IMR-90 (cell line): ENCODE results near the gene C4orf17. TPM values are rescaled to one million over a fixed set of nuclear protein-coding genes. Genes with fewer than 3 reads are reported as not detected.

ENCODE experiments used
- ATAC-seq: fragments of 200-7000 bp; cut with Tn5 transposase; 2 replicates; pipeline ENCODE4 v1.9.1; 2020; ENCODE audit warnings: low read depth, mild to moderate bottlenecking, moderate library complexity
- BruUV-seq: library from RNA; stranded (reverse); fragments of 400-500 nt; replicated peaks from 2 replicates; lab custom pipeline; 2021; lab: Mats Ljungman, UMichigan
- CTCF ChIA-PET: fragments of 300-600 bp; formaldehyde crosslinking; extraction: SDS; loops from one replicate; lab custom pipeline; 2021; ENCODE audit warnings: antibody characterized with exemption; lab: Yijun Ruan, JAX
- POLR2A ChIA-PET: fragments of 300-600 bp; sonication (Branson Sonifier 250); formaldehyde crosslinking; loops from one replicate; lab custom pipeline; 2022; ENCODE audit warnings: antibody characterized with exemption; ENCODE audit not compliant: unreplicated experiment; lab: Charles Lee
- DNase-seq: peaks from one replicate; pipeline ENCODE4 v3.0.0; 2013
- H2AFZ ChIP-seq: replicated peaks from 2 replicates; pipeline ENCODE3; 2013; ENCODE audit warnings: low read length, mild to moderate bottlenecking; ENCODE audit not compliant: poor library complexity
- H2AK5ac ChIP-seq: 2 replicates; pipeline ENCODE4 v1.6.1; 2013; ENCODE audit warnings: low read depth, low read length, inconsistent platforms
- H2AK9ac ChIP-seq: replicated peaks from 2 replicates; pipeline ENCODE3; 2013; ENCODE audit warnings: mild to moderate bottlenecking, low read depth, low read length, moderate library complexity; ENCODE audit not compliant: poor library complexity
- H2BK120ac ChIP-seq: 2 replicates; pipeline ENCODE4 v1.6.1; 2013; ENCODE audit warnings: low read depth, low read length, inconsistent platforms
- H2BK15ac ChIP-seq: 3 replicates; pipeline ENCODE4 v1.6.1; 2013; ENCODE audit warnings: low read depth, low read length, inconsistent platforms
- H2BK20ac ChIP-seq: 2 replicates; pipeline ENCODE4 v1.6.1; 2013; ENCODE audit warnings: low read depth, mild to moderate bottlenecking, inconsistent platforms, low read length, moderate library complexity
- H2BK5ac ChIP-seq: 2 replicates; pipeline ENCODE4 v1.6.1; 2013; ENCODE audit warnings: mild to moderate bottlenecking, low read depth, low read length, inconsistent platforms; ENCODE audit not compliant: poor library complexity, severe bottlenecking
- H3K14ac ChIP-seq: replicated peaks from 2 replicates; pipeline ENCODE4 v1.6.1; 2013; ENCODE audit warnings: low read depth, low read length, inconsistent platforms
- H3K18ac ChIP-seq: 2 replicates; pipeline ENCODE4 v1.6.1; 2013; ENCODE audit warnings: low read depth, low read length, control low read depth
- H3K23ac ChIP-seq: 2 replicates; pipeline ENCODE4 v1.6.1; 2013; ENCODE audit warnings: low read depth, low read length, inconsistent platforms
- H3K27ac ChIP-seq: 2 replicates; pipeline ENCODE4 v1.5.1; 2013; ENCODE audit warnings: mild to moderate bottlenecking, control low read depth, low read length; ENCODE audit not compliant: insufficient read depth
- H3K27me3 ChIP-seq: 2 replicates; pipeline ENCODE4 v1.6.1; 2013; ENCODE audit warnings: low read length; ENCODE audit not compliant: control insufficient read depth, insufficient read depth
- H3K36me3 ChIP-seq: 2 replicates; pipeline ENCODE4 v1.6.1; 2013; ENCODE audit warnings: low read length, mixed read lengths; ENCODE audit not compliant: control insufficient read depth, insufficient read depth
- H3K4ac ChIP-seq: 2 replicates; pipeline ENCODE4 v1.6.1; 2013; ENCODE audit warnings: low read depth, low read length, inconsistent platforms
- H3K4me1 ChIP-seq: 2 replicates; pipeline ENCODE4 v1.6.1; 2013; ENCODE audit warnings: low read length, mixed read lengths; ENCODE audit not compliant: control insufficient read depth, insufficient read depth
- H3K4me2 ChIP-seq: 2 replicates; pipeline ENCODE4 v1.6.1; 2013; ENCODE audit warnings: low read depth, mild to moderate bottlenecking, control low read depth, low read length, moderate library complexity
- H3K4me3 ChIP-seq: 2 replicates; pipeline ENCODE4 v1.5.1; 2013; ENCODE audit warnings: low read depth, mild to moderate bottlenecking, control low read depth, low read length, moderate library complexity; ENCODE audit not compliant: insufficient read depth
- H3K56ac ChIP-seq: 2 replicates; pipeline ENCODE4 v1.6.1; 2013; ENCODE audit warnings: low read length, inconsistent platforms; ENCODE audit not compliant: insufficient read depth; ENCODE audit errors: extremely low read depth
- H3K79me1 ChIP-seq, 2 experiments: 2 replicates each; pipeline ENCODE4 v1.6.1; 2013; ENCODE audit warnings: low read length in 2 of 2, inconsistent platforms in 1 of 2, low read depth in 1 of 2
- H3K9ac ChIP-seq: 2 replicates; pipeline ENCODE4 v1.6.1; 2013; ENCODE audit warnings: low read depth, low read length, control low read depth
- H3K9me1 ChIP-seq: 2 replicates; pipeline ENCODE4 v1.6.1; 2013; ENCODE audit warnings: low read length, inconsistent platforms; ENCODE audit not compliant: insufficient read depth
- H3K9me3 ChIP-seq: 2 replicates; pipeline ENCODE4 v1.6.1; 2013; ENCODE audit warnings: low read length; ENCODE audit not compliant: control insufficient read depth, insufficient read depth
- H4K20me1 ChIP-seq: 2 replicates; pipeline ENCODE4 v1.6.1; 2013; ENCODE audit warnings: low read length, inconsistent platforms; ENCODE audit not compliant: insufficient read depth
- H4K5ac ChIP-seq: 2 replicates; pipeline ENCODE4 v1.6.1; 2013; ENCODE audit warnings: mild to moderate bottlenecking, low read depth, low read length, control low read depth
- H4K8ac ChIP-seq, 2 experiments: 2 replicates each; pipeline ENCODE4 v1.6.1; 2013; ENCODE audit warnings: low read depth in 2 of 2, low read length in 2 of 2, control low read depth in 1 of 2, inconsistent platforms in 1 of 2
- H4K91ac ChIP-seq: 2 replicates; pipeline ENCODE4 v1.6.1; 2013; ENCODE audit warnings: low read depth, low read length, inconsistent platforms; ENCODE audit not compliant: insufficient read depth
- CEBPB ChIP-seq: IDR thresholded peaks from 2 replicates; pipeline ENCODE4 v1.6.1; 2012; ENCODE audit warnings: low read depth, low read length, improper control_type of control experiment
- CHD1 ChIP-seq: IDR thresholded peaks from 2 replicates; pipeline ENCODE4 v1.6.1; 2012; ENCODE audit warnings: low read depth, low read length, improper control_type of control experiment
- CTCF ChIP-seq: conservative IDR thresholded peaks from 2 replicates; pipeline ENCODE4 v1.5.1; 2012; ENCODE audit warnings: mild to moderate bottlenecking, low read depth, low read length, improper control_type of control experiment
- ELK1 ChIP-seq: fragments of 150-350 bp; IDR thresholded peaks from 2 replicates; pipeline ENCODE4 v1.6.1; 2016; ENCODE audit warnings: low read depth, mild to moderate bottlenecking, low read length, moderate library complexity, borderline replicate concordance
- FOS ChIP-seq: fragments of 150-350 bp; IDR thresholded peaks from 2 replicates; pipeline ENCODE4 v1.6.1; 2016; ENCODE audit warnings: low read depth, low read length
- MAFK ChIP-seq: IDR thresholded peaks from 2 replicates; pipeline ENCODE4 v1.6.1; 2012; ENCODE audit warnings: low read depth, low read length, improper control_type of control experiment
- MAZ ChIP-seq: IDR thresholded peaks from 2 replicates; pipeline ENCODE4 v1.6.1; 2012; ENCODE audit warnings: low read depth, mild to moderate bottlenecking, low read length, improper control_type of control experiment, moderate library complexity, borderline replicate concordance
- MXI1 ChIP-seq: IDR thresholded peaks from 2 replicates; pipeline ENCODE4 v1.6.1; 2012; ENCODE audit warnings: low read depth, mild to moderate bottlenecking, low read length, moderate library complexity, borderline replicate concordance
- NFE2L2 ChIP-seq: fragments of 150-350 bp; IDR thresholded peaks from 2 replicates; pipeline ENCODE4 v1.6.1; 2016; ENCODE audit warnings: low read depth, mild to moderate bottlenecking, low read length
- POLR2A ChIP-seq: IDR thresholded peaks from 2 replicates; pipeline ENCODE4 v1.6.1; 2012; ENCODE audit warnings: mild to moderate bottlenecking, low read depth, low read length
- RAD21 ChIP-seq: IDR thresholded peaks from 2 replicates; pipeline ENCODE4 v1.6.1; 2012; ENCODE audit warnings: low read length, improper control_type of control experiment
- RCOR1 ChIP-seq: IDR thresholded peaks from 2 replicates; pipeline ENCODE4 v1.6.1; 2012; ENCODE audit warnings: mild to moderate bottlenecking, low read length, improper control_type of control experiment; ENCODE audit not compliant: insufficient replicate concordance
- USF2 ChIP-seq: fragments of 150-350 bp; IDR thresholded peaks from 2 replicates; pipeline ENCODE4 v1.6.1; 2017; ENCODE audit warnings: mild to moderate bottlenecking, antibody characterized with exemption, low read length, low read depth
- WGBS, 2 experiments: methylation state at CpG; one replicate each; pipeline versions ENCODE4 v1.1.5 to v1.1.7; 2013; ENCODE audit warnings: missing lambda C conversion rate in 2 of 2; ENCODE audit not compliant: insufficient read length in 1 of 2; ENCODE audit errors: extremely low coverage in 2 of 2; 5-methylcytosine and 5-hydroxymethylcytosine counted together
- dilution Hi-C: fragments of 300-500 bp; cut with HindIII; formaldehyde crosslinking; loops from one replicate; pipeline ENCODE4 v1.14.3; 2018; ENCODE audit warnings: low sequenced_read_pairs; ENCODE audit not compliant: unreplicated experiment
- in situ Hi-C: fragments of 300-500 bp; cut with MboI; formaldehyde crosslinking; loops from 3 replicates; pipeline ENCODE4 v1.14.3; 2019; ENCODE audit warnings: low sequenced_read_pairs, inconsistent platforms, mixed read lengths
- intact Hi-C: fragments of 100-400 bp; cut with micrococcal nuclease; formaldehyde crosslinking; loops from 2 replicates; pipeline ENCODE4 v1.10.0; 2022
- polyA plus RNA-seq, 3 experiments: library from polyadenylated mRNA; depleted of rRNA; stranded (reverse); fragments of >200 nt; gene quantifications; 2 replicates each; pipeline ENCODE4 v1.2.3, GENCODE V29; 2012; ENCODE audit warnings: low replicate concordance in 1 of 3
- total RNA-seq: library from RNA; depleted of rRNA; stranded (reverse); fragments of >200 nt; gene quantifications from 2 replicates; pipeline ENCODE4 v1.2.3, GENCODE V29; 2012

The C4orf17 gene
- total and polyA plus RNA-seq, 2 of the 4 experiments (the other 2 are of a cell fraction): not detected

GRCh38 chr4:99506781-99507180 lies 4.0 kb upstream of the C4orf17 start:
- Histone ChIP-seq H2BK120ac (no peak overlapping the region), H3K23ac (no peak overlapping the region), H3K4me3 (no peak overlapping the region), H4K91ac (no peak overlapping the region), H2AFZ (no peak overlapping the region), H3K4me1 (no peaks in the 10 kb centered on the region), H2BK15ac (no peak overlapping the region), H2BK5ac (no peak overlapping the region), H2AK9ac (no peak overlapping the region), H4K5ac (no peak overlapping the region), H4K8ac (no peak overlapping the region), H3K27ac (no peak overlapping the region), H3K56ac (no peak overlapping the region), H3K79me1 (no peaks in the 10 kb centered on the region), H3K27me3 (no peaks in the 10 kb centered on the region), H2BK20ac (no peak overlapping the region), H3K36me3 (no peaks in the 10 kb centered on the region), H3K9me1 (no peaks in the 10 kb centered on the region), H3K18ac (no peak overlapping the region), H3K14ac (no peak overlapping the region), H3K9me3 (no peaks in the 10 kb centered on the region), H2AK5ac (no peak overlapping the region), H4K20me1 (no peaks in the 10 kb centered on the region), H3K4me2 (no peak overlapping the region), H3K9ac (no peak overlapping the region), H3K4ac (no peak overlapping the region)
- intact Hi-C loops: no loop called here
- in situ Hi-C loops: no loop called here
- ChIA-PET CTCF (no interaction called here), POLR2A (no interaction called here)
- ATAC-seq (no peak), DNase-seq (no peak)
- BruUV-seq: no TSS peak
- no peak for TF ChIP-seq CTCF
- no peak for TF ChIP-seq USF2
- no peak for TF ChIP-seq RAD21
- TF ChIP-seq CEBPB: no peak
- no peak for TF ChIP-seq RCOR1
- no peak for TF ChIP-seq CHD1
- TF ChIP-seq POLR2A: no peak
- TF ChIP-seq MAFK: no peak
- no peak for TF ChIP-seq ELK1
- TF ChIP-seq FOS: no peak
- no peak for TF ChIP-seq MXI1
- no peak for TF ChIP-seq NFE2L2
- no peak for TF ChIP-seq MAZ
- dilution Hi-C loops: no loop called here
- no CpG with 5 or more reads among the region's 2 CpGs for WGBS, 2 experiments
